Muscle of back (tissue), 11 donors: ENCODE data around the gene GUCY2F. TPM values are rescaled to one million over a fixed set of nuclear protein-coding genes. Genes with fewer than 3 reads are reported as not detected.
A peak's percentile ranks its signal among the peaks of the same experiment; 100 is the strongest.

ENCODE experiments used
- DNase-seq, 3 donors: peaks; one replicate each; pipeline versions ENCODE4 v3.0.0 to v3.0.0-alpha.2; 2013
- polyA plus RNA-seq, 10 donors: library from polyadenylated mRNA; unstranded; fragments of 120-200 nt; gene quantifications; one replicate each; pipeline ENCODE4 v1.2.1, GENCODE V29; 2013; ENCODE audit not compliant: insufficient read length in 10 of 10

The GUCY2F gene
- polyA plus RNA-seq, 10 donors, result not detected

GRCh38 chrX:109398061-109398460 is 83.8 kb downstream of the GUCY2F start:
- no peak for DNase-seq

DNA sequence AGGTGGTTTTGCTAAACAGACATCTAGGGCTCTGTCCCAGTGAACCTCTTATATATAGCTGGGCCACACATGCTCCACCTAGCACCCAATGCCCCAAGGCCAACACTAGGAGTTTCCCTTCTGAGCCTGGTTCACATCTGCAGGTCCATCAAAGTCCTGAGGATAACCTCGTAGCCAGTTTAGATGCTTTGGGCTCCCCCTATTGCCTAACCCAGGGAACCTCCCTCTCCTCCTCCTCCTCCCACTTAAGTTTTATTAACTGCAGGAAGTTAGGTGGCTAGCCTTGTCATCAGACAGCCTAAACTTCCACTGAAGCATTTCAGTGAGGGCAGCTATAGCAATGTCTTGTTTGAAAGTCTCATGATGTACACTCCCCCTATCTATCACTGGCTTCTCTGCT is 88.0 kb downstream of the GUCY2F start:
- DNase-seq, result no peak

- DNase-seq, result no peak
Observed at GRCh38 chrX:109392895-109393294, 89.0 kb downstream of the GUCY2F start.

GRCh38 chrX:109390556-109390955 is 91.3 kb downstream of the GUCY2F start:
- no peak for DNase-seq

DNA sequence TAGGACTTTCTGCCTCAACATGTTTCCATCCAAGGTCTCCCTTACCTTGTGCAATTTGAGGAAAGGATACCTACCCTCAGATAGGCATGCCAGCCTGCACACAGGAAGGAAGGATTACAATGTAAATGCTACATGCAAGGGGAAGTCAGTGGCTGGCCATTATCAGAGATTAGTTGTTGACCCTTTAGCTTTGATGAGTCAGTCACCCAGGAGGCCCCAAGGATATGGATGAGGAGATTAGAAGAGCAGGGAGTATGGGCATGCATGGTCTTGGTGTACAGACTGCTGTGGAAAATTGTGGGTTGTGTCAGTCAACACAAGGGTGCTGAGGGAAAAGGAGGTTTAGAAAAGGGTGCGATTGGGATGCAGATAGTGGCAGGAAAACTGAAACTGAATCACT is 92.0 kb downstream of the GUCY2F start:
- DNase-seq, result no peak

- DNase-seq, result peak in 2 of 3 donors; percentile 27 to 51
Observed at GRCh38 chrX:109384699-109385098, 97.2 kb downstream of the GUCY2F start.

DNA sequence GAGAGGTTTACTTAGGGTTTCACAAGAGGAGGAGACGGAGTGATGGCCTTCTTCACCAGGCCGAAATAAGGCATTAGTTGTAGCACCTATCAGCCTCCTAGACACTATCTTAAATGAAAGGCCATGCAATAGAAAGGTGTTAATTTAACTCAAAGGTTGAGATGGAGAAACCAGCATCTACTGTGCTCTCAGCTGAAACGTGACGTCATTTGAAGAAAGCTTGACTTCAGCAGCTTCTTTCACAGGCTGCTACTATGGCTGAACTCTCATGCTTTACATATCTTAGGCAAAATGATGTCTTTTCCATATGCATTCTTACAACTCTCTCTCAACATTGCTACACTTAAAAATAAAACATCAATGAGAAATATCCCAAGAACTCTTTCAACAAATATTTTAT is 99.6 kb downstream of the GUCY2F start:
- DNase-seq, result no peak

DNA sequence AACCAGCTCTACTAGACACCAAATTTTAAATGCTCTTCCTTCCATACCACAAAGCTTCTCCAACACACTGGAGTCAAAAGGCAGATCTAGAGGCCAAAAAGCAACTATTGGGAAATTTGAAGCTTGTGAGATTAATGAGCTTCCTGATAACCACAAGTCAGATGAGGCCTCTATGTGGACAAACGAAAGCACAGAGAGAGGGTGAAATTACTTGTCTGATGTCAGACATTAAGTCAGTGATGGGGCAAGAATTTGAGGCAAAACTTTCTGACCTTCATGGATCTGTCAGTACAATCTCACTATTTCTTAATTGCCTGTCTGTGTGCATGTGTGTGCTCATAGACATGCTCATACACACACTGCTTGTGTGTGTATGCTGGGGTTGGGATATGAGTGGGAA is 103.6 kb downstream of the GUCY2F start:
- DNase-seq, result no peak

GRCh38 chrX:109374262-109374960 is 107.5 kb downstream of the GUCY2F start:
- DNase-seq, result no peak

DNA sequence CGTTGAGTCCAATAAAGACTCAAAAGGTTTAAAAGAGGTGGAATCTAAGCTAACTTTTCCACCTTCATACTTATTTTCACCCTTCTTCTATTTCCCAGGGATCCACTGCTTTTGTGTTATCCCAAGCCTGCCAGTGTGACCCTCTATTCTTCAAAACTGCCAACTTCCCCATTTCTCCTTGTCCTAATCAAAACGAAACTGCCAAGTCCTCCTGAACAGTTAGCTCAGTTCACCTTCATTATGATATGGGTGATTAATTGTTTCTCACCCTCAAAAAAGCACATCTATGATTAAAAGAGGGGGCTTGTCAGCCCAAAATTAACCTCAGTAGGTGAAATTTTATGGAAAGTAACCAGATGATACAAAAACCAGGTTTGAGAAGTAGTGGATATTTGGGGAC is 108.4 kb downstream of the GUCY2F start:
- no peak for DNase-seq

DNA sequence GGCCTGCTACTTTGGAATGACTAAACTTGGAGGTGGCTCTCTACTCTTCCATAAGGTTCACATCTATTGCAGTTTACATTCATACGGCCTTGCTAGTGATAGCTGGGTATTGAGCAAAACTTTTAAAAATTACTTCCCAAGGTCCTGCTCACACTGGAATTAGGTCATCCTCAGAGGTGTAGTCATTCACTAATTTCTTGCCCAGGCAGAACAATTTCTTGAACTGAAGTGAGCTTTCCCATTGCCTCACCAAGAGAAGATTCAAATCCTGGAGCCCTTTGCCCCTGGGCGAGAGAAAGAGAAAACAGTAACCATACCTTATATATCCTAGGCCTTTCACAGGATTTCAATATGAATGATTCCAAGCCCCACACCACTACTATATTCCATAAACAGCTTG is 109.2 kb downstream of the GUCY2F start:
- no peak for DNase-seq

- DNase-seq, result peak in 1 of 3 donors; percentile 12
Observed at GRCh38 chrX:109372291-109372690, 109.6 kb downstream of the GUCY2F start.

DNA sequence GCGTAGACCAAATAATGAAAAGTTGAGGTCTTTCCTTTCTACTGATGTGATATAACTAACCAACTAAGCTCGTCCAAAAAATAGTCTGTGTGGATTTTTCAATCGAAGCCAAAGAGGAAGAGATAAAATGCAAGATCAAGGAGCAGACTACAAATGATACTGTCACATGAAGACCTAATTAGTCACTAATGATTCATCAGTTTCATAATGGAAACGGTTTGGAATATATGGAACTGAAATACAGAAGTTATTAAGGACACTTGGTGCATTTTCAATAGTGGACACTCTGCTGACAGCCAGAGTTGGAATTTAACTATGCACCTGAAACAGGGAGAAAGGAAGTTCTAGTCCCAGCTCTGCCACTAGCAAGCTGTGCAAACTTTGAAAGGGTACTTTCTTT is 119.8 kb downstream of the GUCY2F start:
- no peak for DNase-seq

DNA sequence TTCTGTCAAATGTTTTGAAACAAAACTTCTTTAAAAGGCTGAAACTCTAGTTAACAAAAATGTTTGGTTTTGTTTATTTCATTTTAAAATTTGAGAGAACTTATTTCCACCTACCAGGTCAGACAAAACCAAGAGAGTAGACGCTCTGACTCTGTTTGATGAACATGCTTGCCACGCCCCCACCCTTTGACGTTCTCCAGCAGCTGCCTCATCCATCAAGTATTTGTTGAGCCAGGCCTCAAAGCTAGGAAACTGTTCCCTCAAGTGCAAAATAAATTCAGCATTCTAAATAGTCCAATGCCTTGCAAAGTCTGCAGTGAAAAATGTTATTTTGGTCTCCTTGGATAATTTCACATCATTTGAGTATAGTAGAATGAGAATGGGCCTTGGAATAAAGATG is 121.6 kb downstream of the GUCY2F start:
- no peak for DNase-seq

DNA sequence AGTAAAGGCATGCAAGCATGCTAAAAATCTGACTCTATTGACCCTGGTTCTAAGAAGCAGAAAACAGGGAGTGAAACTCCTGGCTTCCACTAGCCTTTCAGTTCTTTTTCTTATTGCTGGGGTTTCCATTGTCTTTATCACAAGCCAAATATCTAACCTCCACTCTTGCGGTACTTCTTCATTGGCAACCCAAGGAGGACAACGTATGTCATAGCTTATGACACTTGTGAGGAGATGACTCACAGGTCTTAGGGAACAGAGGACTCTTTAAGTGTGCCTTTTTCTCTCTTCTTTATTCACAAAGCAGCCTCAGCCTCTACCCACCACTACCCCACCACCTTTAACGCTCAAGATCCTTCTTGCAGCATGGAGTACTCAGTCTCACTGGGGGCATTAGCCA is 124.2 kb downstream of the GUCY2F start:
- DNase-seq, result no peak

DNA sequence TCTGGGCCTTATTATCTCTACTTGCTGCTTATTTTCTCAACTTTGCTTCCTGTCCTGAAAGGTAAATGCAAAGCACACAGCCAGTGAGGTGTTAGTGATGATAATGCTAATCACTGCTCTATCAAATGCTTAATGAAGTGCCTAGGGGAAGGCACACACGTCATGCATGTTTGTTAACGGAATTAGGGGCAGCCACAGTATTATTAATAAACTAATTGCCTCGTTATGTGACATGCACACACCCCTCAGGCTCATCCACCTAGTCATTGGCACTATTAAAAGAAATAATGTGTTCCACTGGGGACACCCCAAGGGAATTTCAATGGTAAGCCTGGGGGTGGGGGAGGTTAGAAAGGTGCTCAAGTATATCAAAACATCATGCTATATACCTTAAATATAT is 125.2 kb downstream of the GUCY2F start:
- DNase-seq, result no peak

DNA sequence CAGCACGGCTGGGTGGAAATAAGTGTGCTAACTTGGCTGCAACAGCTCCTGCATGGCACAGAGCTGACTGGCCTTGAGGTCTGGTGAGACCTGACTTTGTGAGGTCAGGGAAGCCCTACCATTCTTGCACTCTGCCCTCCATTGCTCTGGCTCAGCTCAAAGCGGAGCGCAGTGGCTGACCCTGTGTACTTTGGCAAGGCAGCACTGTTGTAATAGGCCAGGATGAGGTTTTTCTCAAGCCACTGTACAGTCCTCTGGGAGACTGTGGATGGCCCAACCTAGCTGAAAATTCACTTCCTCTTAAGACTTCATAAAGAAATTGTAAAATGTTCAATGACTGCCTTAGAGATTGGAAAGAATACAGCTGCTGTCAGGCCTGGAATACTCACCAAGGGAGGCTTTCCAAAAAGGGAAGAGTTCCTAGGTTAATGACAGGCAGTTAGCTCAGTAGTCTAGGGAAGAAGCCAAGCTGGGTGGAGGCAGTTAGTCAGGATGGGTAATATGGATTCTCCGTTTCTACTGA is 129.8 kb downstream of the GUCY2F start:
- DNase-seq, result peak in 2 of 3 donors; percentile 29 to 65

- no peak for DNase-seq
Observed at GRCh38 chrX:109351557-109351956, 130.3 kb downstream of the GUCY2F start.

DNA sequence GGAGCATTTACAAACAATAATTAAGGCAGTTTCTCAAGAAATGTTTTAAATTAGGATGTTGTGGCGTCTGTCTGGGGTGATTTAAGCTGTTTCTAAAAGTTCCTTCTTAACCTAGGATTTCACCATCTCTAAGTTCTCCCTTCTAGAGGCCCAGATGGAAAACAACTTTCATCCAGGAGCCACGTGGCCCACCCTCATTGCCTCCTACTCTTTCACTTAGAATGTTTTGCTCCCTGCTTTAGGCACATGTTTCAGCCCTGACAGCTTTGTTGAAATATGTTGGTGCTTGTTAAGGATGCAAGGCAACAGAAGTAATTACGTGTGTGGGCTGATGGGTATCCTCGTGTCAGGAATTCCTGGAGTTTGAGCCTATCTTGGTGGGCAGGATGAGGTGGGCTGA is 131.3 kb downstream of the GUCY2F start:
- no peak for DNase-seq

GRCh38 chrX:109350051-109350450 is 131.8 kb downstream of the GUCY2F start:
- no peak for DNase-seq

DNA sequence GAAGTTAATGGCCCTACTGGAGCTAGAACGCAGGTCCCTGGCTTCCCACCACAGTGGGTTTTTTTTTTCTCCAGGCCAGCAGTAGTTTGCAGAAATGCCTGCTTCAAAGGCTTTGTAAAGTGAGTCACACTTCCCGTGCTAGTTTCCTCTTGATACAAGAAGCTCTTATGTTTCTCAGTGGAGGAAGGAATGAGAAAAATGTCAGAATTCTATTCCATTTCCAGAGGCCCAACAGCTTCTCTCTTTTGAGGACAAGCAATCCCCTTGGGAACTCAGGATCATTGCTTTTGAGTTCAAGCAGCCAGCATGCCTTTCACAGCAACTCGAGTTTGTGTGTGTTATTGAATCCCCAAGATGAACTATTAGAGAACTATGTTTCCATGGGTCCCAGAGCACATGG is 134.3 kb downstream of the GUCY2F start:
- peak in 2 of 3 donors; percentile 45 to 82 for DNase-seq

DNA sequence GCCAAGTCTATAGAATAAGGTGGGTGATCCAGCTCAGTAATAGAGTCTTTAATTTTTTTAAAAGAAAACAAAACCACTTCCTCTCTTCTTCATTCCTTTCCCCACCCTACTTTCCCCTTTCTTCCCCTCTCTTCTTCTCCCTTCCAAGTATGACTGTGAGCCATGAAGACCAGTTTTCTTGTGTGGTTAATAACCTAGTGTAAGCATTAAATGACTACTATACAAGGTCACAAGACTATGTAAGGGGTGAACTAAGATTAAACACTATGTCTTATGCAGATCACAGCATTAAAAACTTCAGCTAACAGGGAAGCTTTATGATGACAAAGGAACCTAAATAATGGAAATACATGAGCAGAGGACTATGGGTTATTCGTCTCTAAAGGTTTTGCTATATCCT is 135.4 kb downstream of the GUCY2F start:
- no peak for DNase-seq

DNA sequence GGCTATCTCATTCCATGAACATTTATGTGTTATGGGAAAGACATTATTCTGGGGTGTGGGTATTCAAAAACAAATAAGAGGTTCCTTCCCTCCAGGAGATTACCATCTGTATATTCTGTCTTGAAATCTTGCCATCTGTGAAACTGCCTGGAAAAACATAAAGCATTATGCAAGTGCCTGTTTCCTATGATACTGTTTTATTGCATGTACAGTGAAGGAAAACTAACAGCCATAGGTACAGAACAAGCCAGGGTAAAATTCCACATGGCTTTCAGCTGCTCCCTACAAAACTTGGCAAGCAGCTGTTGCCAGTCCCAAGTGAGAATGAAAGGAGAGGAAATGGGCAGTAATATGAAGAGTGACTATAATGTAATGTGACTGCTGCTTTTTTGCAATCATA is 136.0 kb downstream of the GUCY2F start:
- DNase-seq, result peak in 2 of 3 donors; percentile 14 to 46

DNA sequence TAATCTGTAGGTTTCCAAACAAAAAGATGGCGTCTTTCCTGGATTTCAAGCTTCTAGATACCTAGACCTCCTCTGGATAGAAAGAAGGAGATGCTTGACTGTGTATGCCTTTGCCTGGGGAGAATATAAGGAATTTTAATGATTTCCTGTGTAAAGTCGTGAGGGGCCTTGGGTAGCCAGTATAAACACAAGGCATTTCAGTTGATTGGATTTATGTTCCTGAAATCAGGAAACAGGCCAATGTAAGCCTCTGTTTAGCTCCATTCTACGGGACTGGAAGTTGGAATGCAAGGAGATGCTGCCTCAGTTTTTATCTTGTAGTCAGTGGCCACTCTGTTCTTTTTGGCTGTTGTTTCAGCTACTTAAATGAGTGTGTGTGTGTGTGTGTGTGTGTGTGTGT is 137.2 kb downstream of the GUCY2F start:
- peak in 1 of 3 donors; percentile 60 for DNase-seq
